Right atrium auricular region (tissue), 2 donors: Measurements from ENCODE around the gene RAB6B. TPM values are rescaled to one million over a fixed set of nuclear protein-coding genes. Genes with fewer than 3 reads are reported as not detected.
A peak's percentile ranks its signal among the peaks of the same experiment; 100 is the strongest.

Experiments
- DNase-seq: peaks from one replicate; pipeline ENCODE4 v3.0.0-alpha.2; 2019; ENCODE audit warnings: low spot score
- H3K27ac ChIP-seq, 2 donors: fragments of 200-600 bp; sonication (generic); 1 replicate in 1 of 2; 2 replicates in 1 of 2; pipeline ENCODE4 v1.5.1; 2016 to 2019
- H3K27me3 ChIP-seq, 2 donors: fragments of 200-600 bp; sonication (generic); one replicate each; pipeline versions ENCODE4 v1.5.1 to v1.6.0; 2017 to 2019
- H3K36me3 ChIP-seq: fragments of 200-600 bp; sonication (generic); one replicate; pipeline ENCODE4 v1.5.1; 2016
- H3K4me1 ChIP-seq, 2 donors: fragments of 200-600 bp; sonication (generic); one replicate each; pipeline versions ENCODE4 v1.5.1 to v1.6.0; 2017 to 2019
- H3K4me3 ChIP-seq, 2 donors: fragments of 200-600 bp; sonication (generic); 1 replicate in 1 of 2; 2 replicates in 1 of 2; pipeline ENCODE4 v1.5.1; 2017 to 2019; ENCODE audit warnings: mild to moderate bottlenecking in 1 of 2, moderate library complexity in 1 of 2
- H3K9me3 ChIP-seq, 2 donors: fragments of 200-600 bp; sonication (generic); one replicate each; pipeline ENCODE4 v1.5.1; 2019
- total RNA-seq, 2 donors: library from RNA; depleted of rRNA; stranded (reverse); fragments of >200 nt; gene quantifications; one replicate each; pipeline ENCODE4 v1.1.0, GENCODE V29; 2016
- TF ChIP-seq, protein P1 (sequence below), 2 donors: fragments of 200-600 bp; sonication (generic); IDR thresholded peaks; one replicate each; pipeline ENCODE4 v1.5.1; 2019; ENCODE audit warnings: antibody characterized with exemption in 2 of 2

Gene RAB6B
- total RNA-seq, 2 donors from 2014 or later, result 9.5 to 11.5 TPM

DNA sequence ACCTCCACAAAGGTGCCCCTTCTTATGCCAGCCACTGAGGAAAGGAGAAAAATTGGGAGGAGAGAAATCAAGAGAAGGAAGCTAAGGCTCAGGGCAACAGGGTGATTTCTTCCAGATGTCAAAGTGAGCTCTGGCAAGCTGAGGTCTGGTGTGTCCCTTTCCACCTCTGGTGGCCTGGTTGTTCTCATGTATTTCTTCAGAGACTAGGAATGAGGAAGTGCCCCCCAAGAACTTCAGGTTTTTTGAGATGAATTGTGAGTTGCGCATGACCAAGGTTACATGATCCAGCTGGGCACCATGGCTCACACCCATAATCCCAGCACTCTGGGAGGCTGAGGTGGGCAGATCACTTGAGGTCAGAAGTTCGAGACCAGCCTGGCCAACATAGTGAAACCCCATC, 5.6 kb downstream of the RAB6B start:
- H3K9me3 ChIP-seq, result no peaks in the 10 kb centered on the region
- H3K4me3 ChIP-seq, result no peak overlapping the region
- H3K27ac ChIP-seq, result no peak overlapping the region
- peak; percentile 44 for DNase-seq
- H3K27me3 ChIP-seq, result no peaks in the 10 kb centered on the region
- no peaks in the 10 kb centered on the region for H3K36me3 ChIP-seq
- peaks cover 0 to 45% of the 10 kb centered on the region in 2 donors for H3K4me1 ChIP-seq
- TF ChIP-seq, protein P1, sequence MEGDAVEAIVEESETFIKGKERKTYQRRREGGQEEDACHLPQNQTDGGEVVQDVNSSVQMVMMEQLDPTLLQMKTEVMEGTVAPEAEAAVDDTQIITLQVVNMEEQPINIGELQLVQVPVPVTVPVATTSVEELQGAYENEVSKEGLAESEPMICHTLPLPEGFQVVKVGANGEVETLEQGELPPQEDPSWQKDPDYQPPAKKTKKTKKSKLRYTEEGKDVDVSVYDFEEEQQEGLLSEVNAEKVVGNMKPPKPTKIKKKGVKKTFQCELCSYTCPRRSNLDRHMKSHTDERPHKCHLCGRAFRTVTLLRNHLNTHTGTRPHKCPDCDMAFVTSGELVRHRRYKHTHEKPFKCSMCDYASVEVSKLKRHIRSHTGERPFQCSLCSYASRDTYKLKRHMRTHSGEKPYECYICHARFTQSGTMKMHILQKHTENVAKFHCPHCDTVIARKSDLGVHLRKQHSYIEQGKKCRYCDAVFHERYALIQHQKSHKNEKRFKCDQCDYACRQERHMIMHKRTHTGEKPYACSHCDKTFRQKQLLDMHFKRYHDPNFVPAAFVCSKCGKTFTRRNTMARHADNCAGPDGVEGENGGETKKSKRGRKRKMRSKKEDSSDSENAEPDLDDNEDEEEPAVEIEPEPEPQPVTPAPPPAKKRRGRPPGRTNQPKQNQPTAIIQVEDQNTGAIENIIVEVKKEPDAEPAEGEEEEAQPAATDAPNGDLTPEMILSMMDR (IDR thresholded peaks at IDR 0.05), result no peak

DNA sequence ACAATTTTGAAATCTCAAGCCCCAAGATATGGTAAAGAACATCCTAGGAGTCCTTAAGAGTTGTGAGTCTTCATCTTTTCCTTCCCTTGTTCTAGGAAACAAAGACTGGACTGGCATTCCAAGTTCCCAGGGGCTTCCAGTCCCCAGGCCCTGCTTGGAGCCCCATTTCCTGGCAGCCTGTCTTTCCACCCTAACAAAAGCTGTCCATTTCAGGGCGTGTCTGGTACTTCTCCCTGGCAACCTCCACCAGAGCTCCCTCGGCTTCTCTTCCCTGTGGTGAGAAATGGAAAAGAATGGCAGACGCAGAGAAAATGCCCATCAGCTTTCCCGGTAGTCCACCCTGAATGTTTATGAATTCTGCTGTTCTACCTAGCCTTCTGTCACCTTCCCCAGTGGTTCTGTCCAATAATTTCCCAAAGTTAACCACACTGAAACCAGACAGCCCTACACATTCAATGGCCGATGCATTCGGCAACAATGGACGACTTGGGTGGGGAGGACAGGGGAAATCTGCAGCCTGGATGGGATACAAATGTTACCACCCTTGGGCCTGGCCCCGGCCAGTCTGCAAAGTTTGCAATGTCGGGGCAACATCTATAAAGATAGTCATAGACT, 6.8 kb downstream of the RAB6B start:
- Histone ChIP-seq H3K4me3 (no peak overlapping the region), H3K9me3 (no peaks in the 10 kb centered on the region), H3K4me1 (peaks cover 0 to 39% of the 10 kb centered on the region in 2 donors), H3K27ac (no peak overlapping the region), H3K27me3 (no peaks in the 10 kb centered on the region), H3K36me3 (no peaks in the 10 kb centered on the region)
- peak; percentile 28 for DNase-seq
- TF ChIP-seq, protein P1 (IDR thresholded peaks at IDR 0.05), result no peak

DNA sequence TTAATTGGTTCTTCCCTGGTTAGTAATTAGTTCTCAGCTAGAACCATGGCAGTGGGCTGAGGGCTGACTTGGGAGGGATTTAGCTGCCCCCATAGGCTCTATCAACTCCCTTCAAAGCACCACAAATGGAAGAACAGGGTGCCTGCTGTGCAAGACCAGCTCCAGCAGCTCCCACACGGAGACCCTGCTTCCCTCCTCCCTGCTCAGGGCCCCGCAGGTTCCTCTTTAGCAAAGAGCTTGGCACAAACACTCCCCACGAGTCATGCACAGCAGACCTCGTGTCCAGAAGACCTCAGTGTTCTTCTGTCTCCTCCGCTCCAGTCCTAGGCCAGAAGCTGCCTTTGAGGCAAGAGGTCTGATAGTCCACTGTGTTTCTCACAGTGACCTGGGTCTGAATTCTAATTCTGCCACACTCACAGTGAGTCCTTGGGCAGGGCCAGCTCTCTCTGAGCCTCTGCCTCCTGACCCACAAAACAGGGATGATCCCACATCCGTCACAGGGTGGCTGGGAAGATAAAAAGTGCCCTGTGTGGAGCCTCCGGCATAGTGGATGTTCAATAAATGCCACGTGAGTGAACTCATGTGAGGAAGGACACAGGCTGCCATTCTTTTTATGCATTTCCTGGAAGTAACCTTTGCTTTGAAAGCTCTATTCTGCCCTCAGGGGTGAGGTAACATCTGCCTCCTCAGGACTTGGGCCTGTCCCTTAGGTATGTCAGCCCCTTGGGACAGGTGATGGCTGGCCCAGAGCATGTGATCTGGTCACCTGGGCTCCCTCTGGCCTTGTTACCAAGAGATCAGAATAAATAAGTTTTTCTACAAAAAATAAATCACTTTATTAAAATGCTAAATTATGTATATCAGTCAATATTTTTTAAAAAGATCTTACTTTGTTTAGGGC, 7.6 kb downstream of the RAB6B start:
- peak; percentile 52 for DNase-seq
- Histone ChIP-seq H3K9me3 (no peaks in the 10 kb centered on the region), H3K27ac (no peak overlapping the region), H3K36me3 (no peaks in the 10 kb centered on the region), H3K4me1 (peaks cover 0 to 39% of the 10 kb centered on the region in 2 donors), H3K27me3 (no peaks in the 10 kb centered on the region), H3K4me3 (no peak overlapping the region)
- TF ChIP-seq, protein P1 (IDR thresholded peaks at IDR 0.05), result no peak

DNA sequence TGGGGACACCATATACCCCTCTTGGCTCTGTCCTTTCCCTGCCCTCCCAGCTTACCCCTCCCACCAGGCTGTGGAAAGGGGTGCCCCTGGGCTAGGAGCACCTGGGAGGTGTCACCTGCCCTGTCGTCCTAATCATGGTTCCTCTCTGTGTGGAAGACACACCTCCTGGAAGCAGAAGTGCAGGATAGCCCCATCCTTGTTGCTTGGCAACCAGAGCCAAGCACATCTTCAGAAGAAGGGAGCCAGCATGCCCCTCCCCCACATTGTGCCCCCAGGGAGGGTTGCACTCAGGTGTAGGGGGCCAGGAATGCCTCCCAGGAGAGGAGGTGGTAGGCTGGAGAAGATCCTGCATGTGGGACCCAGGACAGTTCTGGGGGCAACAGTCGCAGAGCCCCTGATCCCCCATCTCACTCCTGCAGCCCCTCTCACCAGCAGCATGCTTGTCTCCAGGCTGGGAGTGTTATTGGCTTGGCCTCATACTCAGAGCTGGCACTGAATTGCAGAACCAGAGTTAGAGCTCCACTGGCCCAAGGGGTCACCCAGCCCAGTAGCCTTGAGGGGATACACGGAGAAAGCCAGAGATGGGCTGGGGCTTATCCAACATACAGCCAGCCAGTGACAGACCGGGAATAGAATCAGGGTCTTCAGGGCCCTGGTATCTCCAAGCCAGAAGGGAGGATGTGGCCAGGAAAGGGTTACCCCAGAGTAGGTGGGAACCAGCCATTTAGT, 8.4 kb downstream of the RAB6B start:
- DNase-seq, result peak; percentile 16
- Histone ChIP-seq H3K9me3 (no peaks in the 10 kb centered on the region), H3K27ac (no peak overlapping the region), H3K4me3 (no peak overlapping the region), H3K27me3 (no peaks in the 10 kb centered on the region), H3K36me3 (no peaks in the 10 kb centered on the region), H3K4me1 (peaks cover 0 to 32% of the 10 kb centered on the region in 2 donors)
- TF ChIP-seq, protein P1 (IDR thresholded peaks at IDR 0.05), result no peak

DNA sequence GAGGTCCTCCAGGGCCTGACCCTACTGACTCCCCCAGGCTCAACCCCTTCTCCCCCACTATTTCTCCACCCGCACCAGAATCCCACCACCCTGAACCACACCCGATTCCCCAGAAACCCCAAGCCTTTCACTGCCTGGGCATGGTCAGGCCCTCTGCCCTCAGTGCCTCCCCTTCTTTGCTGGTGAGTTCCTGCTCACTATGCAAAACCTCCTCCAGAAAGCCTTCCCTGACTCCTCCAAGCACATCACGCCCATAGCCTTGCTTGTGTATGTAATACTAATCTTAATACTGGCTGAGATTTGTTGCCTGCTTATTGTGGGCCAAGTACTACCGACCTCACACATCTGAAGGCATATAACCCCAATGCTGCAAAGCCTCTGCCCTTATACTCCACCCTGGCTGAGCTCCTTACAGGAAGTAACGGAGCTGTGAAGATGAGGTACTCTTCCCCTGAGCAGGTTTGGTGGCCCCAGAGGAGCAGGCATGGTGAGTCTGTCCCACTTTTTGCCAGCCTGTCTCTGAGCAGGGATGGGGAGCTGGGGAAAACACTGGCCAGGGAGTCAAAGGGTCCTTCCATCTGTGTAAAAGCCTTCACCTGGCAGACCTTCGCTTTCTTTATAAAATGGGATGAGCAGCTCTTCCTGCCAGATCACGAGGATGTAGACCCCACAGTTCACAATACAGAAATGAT, 9.5 kb downstream of the RAB6B start:
- H3K4me1 ChIP-seq, result peaks cover 0 to 24% of the 10 kb centered on the region in 2 donors
- peak; percentile 7 for DNase-seq
- no peaks in the 10 kb centered on the region for H3K9me3 ChIP-seq
- no peaks in the 10 kb centered on the region for H3K27me3 ChIP-seq
- no peaks in the 10 kb centered on the region for H3K36me3 ChIP-seq
- no peak overlapping the region for H3K4me3 ChIP-seq
- TF ChIP-seq, protein P1 (IDR thresholded peaks at IDR 0.05), result no peak
- no peak overlapping the region for H3K27ac ChIP-seq
